Uterus (tissue), 2 donors: ENCODE data around the gene MTMR1.

Experiments used
- POLR2A ChIP-seq, 2 donors: fragments of 450-650 bp; IDR thresholded peaks; one replicate each; pipeline ENCODE4 v1.6.1; 2016; ENCODE audit warnings: antibody characterized with exemption in 2 of 2, mild to moderate bottlenecking in 1 of 2, moderate library complexity in 1 of 2
- TF ChIP-seq, protein P1 (sequence below), 4 experiments: fragments of 200-600 bp in 2 of 4; fragments of 450-650 bp in 2 of 4; sonication (generic) in 2 of 4; IDR thresholded peaks; one replicate each; pipeline ENCODE4 v1.5.1; 2016 to 2019; ENCODE audit warnings: antibody characterized with exemption in 4 of 4, mild to moderate bottlenecking in 2 of 4, moderate library complexity in 1 of 4

- TF ChIP-seq, protein P1, sequence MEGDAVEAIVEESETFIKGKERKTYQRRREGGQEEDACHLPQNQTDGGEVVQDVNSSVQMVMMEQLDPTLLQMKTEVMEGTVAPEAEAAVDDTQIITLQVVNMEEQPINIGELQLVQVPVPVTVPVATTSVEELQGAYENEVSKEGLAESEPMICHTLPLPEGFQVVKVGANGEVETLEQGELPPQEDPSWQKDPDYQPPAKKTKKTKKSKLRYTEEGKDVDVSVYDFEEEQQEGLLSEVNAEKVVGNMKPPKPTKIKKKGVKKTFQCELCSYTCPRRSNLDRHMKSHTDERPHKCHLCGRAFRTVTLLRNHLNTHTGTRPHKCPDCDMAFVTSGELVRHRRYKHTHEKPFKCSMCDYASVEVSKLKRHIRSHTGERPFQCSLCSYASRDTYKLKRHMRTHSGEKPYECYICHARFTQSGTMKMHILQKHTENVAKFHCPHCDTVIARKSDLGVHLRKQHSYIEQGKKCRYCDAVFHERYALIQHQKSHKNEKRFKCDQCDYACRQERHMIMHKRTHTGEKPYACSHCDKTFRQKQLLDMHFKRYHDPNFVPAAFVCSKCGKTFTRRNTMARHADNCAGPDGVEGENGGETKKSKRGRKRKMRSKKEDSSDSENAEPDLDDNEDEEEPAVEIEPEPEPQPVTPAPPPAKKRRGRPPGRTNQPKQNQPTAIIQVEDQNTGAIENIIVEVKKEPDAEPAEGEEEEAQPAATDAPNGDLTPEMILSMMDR (IDR thresholded peaks at IDR 0.05), result no peak
- TF ChIP-seq POLR2A (IDR thresholded peaks at IDR 0.05), result no peak
Observed at GRCh38 chrX:150648296-150648940, 44.8 kb upstream of the MTMR1 start.
